Measurements from ENCODE around the gene NTM. TPM values are rescaled to one million over a fixed set of nuclear protein-coding genes. Genes with fewer than 3 reads are reported as not detected.

Gene NTM
- total RNA-seq, 1 experiment from 2014 or later: not detected

GRCh38 chr11:131471976-131472375 is 101.6 kb downstream of the NTM start (continued):
- TF ChIP-seq CTCF (IDR thresholded peaks at IDR 0.05 in 2 of 3, conservative IDR thresholded peaks at IDR 0.05 in 1 of 3; ENCODE audit: borderline replicate concordance in 1 of 3, insufficient read depth in 1 of 3, low read depth in 2 of 3, low read length in 2 of 3): no peak
- no peak for TF ChIP-seq EZH2phosphoT487 (IDR thresholded peaks at IDR 0.05; ENCODE audit: borderline replicate concordance)
- TF ChIP-seq SP1 (IDR thresholded peaks at IDR 0.05; ENCODE audit: low read depth): no peak
- no peak for TF ChIP-seq ZNF274 (IDR thresholded peaks at IDR 0.05; ENCODE audit: low read depth, low read length)
- TF ChIP-seq EZH2 (IDR thresholded peaks at IDR 0.05): no peak
- TF ChIP-seq SRF (IDR thresholded peaks at IDR 0.05; ENCODE audit: low read depth): no peak
- no peak for TF ChIP-seq SIN3A (IDR thresholded peaks at IDR 0.05; ENCODE audit: low read depth)
- no peak for TF ChIP-seq CEBPB (IDR thresholded peaks at IDR 0.05; ENCODE audit: low read depth)
- no peak for TF ChIP-seq FOSL1 (IDR thresholded peaks at IDR 0.05; ENCODE audit: low read depth)
- TF ChIP-seq JUND (IDR thresholded peaks at IDR 0.05): no peak
- no peak for TF ChIP-seq CBX3 (IDR thresholded peaks at IDR 0.05; ENCODE audit: low read depth)
- no peak for TF ChIP-seq ZFX (IDR thresholded peaks at IDR 0.05)

DNA sequence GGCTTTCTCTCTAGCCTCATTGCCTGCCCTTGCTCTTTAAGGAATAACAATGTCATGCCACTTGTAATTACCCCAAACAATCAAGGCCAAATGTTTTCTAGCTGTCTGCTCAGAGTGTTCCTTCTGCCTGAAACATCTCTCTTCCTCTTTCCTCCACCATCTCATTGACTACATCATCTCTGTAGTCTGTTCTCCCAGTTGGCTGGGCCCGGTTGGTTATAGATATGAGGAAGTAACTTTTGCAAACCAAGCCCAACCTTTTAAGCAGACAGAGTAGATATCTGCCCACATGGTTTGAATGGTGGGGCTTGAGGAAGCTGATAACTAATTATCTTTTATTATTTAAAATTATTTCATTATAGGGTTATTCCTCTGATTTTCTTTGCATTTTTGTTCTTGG is 104.5 kb downstream of the NTM start:
- H3K27me3 ChIP-seq (ENCODE audit: insufficient read depth, low read length): no peaks in the 10 kb centered on the region
- ChIA-PET POLR2A (no interaction called here), RAD21 (ENCODE audit: low non-redundant PET in 1 of 2, low total read pairs in 2 of 2, uncharacterized antibody in 2 of 2, unreplicated experiment in 2 of 2) (no interaction called here), CTCF (no interaction called here)
- no peak overlapping the region for H3K4me2 ChIP-seq (ENCODE audit: low read length)
- no peak for DNase-seq (ENCODE audit: low read depth, low spot score)
- H3K9ac ChIP-seq (ENCODE audit: low read length): no peak overlapping the region
- ATAC-seq: no peak
- H3K36me3 ChIP-seq (ENCODE audit: control insufficient read depth in 1 of 2, insufficient read depth in 2 of 2, low read length in 2 of 2): no peaks in the 10 kb centered on the region
- BruUV-seq (replicated peaks): no TSS peak
- H4K20me1 ChIP-seq (ENCODE audit: insufficient read depth): no peaks in the 10 kb centered on the region
- no peaks in the 10 kb centered on the region for H3K79me2 ChIP-seq (ENCODE audit: insufficient read depth, low read length)
- no peaks in the 10 kb centered on the region for H3K9me2 ChIP-seq (ENCODE audit: insufficient read depth)
- H3K4me3 ChIP-seq (replicated peaks in 1 of 2; ENCODE audit: low read depth in 1 of 2, low read length in 2 of 2): no peak overlapping the region
- H2AFZ ChIP-seq (ENCODE audit: low read depth, low read length, poor library complexity, severe bottlenecking): no peak overlapping the region
- intact Hi-C loops (cut with micrococcal nuclease): no loop called here
- H3K4me1 ChIP-seq (ENCODE audit: control insufficient read depth in 1 of 2, insufficient read depth in 2 of 2, low read length in 2 of 2): no peaks in the 10 kb centered on the region
- H3K9me3 ChIP-seq (ENCODE audit: control insufficient read depth in 1 of 2, insufficient read depth in 1 of 2, low read depth in 1 of 2, low read length in 2 of 2): peaks cover 0 to 9% of the 10 kb centered on the region in 2 experiments; a peak in 2 of 4 replicates
- H3K27ac ChIP-seq (ENCODE audit: low read depth, low read length): no peak overlapping the region
- TF ChIP-seq ZBTB33 (IDR thresholded peaks at IDR 0.05; ENCODE audit: extremely low read depth, insufficient replicate concordance, low read length) (no peak), JUND (IDR thresholded peaks at IDR 0.05) (no peak), SP1 (IDR thresholded peaks at IDR 0.05; ENCODE audit: low read depth) (no peak), CTCF (IDR thresholded peaks at IDR 0.05 in 2 of 3, conservative IDR thresholded peaks at IDR 0.05 in 1 of 3; ENCODE audit: borderline replicate concordance in 1 of 3, insufficient read depth in 1 of 3, low read depth in 2 of 3, low read length in 2 of 3) (no peak), EGR1 (IDR thresholded peaks at IDR 0.05; ENCODE audit: low read depth) (no peak), ELF1 (IDR thresholded peaks at IDR 0.05; ENCODE audit: borderline replicate concordance, low read depth) (no peak), MAX (IDR thresholded peaks at IDR 0.05) (no peak), POLR2AphosphoS5 (IDR thresholded peaks at IDR 0.05; ENCODE audit: low read depth, low read length) (no peak), YY1 (IDR thresholded peaks at IDR 0.05; ENCODE audit: extremely low read depth, insufficient replicate concordance, low read depth, low read length) (no peak), TCF7L2 (IDR thresholded peaks at IDR 0.05; ENCODE audit: borderline replicate concordance, extremely low read depth, insufficient read depth, insufficient read length) (no peak), FOSL1 (IDR thresholded peaks at IDR 0.05; ENCODE audit: low read depth) (no peak), ATF3 (IDR thresholded peaks at IDR 0.05) (no peak), CBX3 (IDR thresholded peaks at IDR 0.05; ENCODE audit: low read depth) (no peak), CEBPB (IDR thresholded peaks at IDR 0.05; ENCODE audit: low read depth) (no peak)

Measured in HCT116 (cell line).